Measurements from ENCODE around the gene NAV2.
"Not testable (repeated sequence)": the region's sequence is repeated elsewhere in the genome, so short reads cannot be mapped to it uniquely, and the experiment has no call there.

The NAV2 gene

GRCh38 chr11:20122131-20122530, 409.5 kb downstream of the NAV2 start:
- TF ChIP-seq CTCF (IDR thresholded peaks at IDR 0.05; ENCODE audit: low read depth, low read length, missing control alignments) = no peak
- no peak for DNase-seq (ENCODE audit: low read depth)
- H3K4me3 ChIP-seq (ENCODE audit: low read depth, low read length) = no peak overlapping the region

- no peak for TF ChIP-seq CTCF (IDR thresholded peaks at IDR 0.05; ENCODE audit: low read depth, low read length, missing control alignments)
- no peak for DNase-seq (ENCODE audit: low read depth)
- H3K4me3 ChIP-seq (ENCODE audit: low read depth, low read length) = no peak overlapping the region
Observed at GRCh38 chr11:20125927-20126326, 413.3 kb downstream of the NAV2 start.

- TF ChIP-seq CTCF (IDR thresholded peaks at IDR 0.05; ENCODE audit: low read depth, low read length, missing control alignments) = no peak
- no peak for DNase-seq (ENCODE audit: low read depth)
- no peak overlapping the region for H3K4me3 ChIP-seq (ENCODE audit: low read depth, low read length)
Observed at GRCh38 chr11:20126724-20127123, 414.1 kb downstream of the NAV2 start.

- no peak overlapping the region for H3K4me3 ChIP-seq (ENCODE audit: low read depth, low read length)
- DNase-seq (ENCODE audit: low read depth) = no peak
Observed at GRCh38 chr11:20127671-20128527, 415.3 kb downstream of the NAV2 start.

GRCh38 chr11:20128528-20128825, 415.8 kb downstream of the NAV2 start:
- not testable (repeated sequence) for H3K4me3 ChIP-seq (ENCODE audit: low read depth, low read length)

More at GRCh38 chr11:20127671-20128527, 415.3 kb downstream of the NAV2 start:
- peak; percentile 79 for TF ChIP-seq CTCF (IDR thresholded peaks at IDR 0.05; ENCODE audit: low read depth, low read length, missing control alignments)

GRCh38 chr11:20129665-20130064, 417.0 kb downstream of the NAV2 start:
- no peak overlapping the region for H3K4me3 ChIP-seq (ENCODE audit: low read depth, low read length)
- TF ChIP-seq CTCF (IDR thresholded peaks at IDR 0.05; ENCODE audit: low read depth, low read length, missing control alignments) = no peak
- no peak for DNase-seq (ENCODE audit: low read depth)

More at GRCh38 chr11:20128528-20128825, 415.8 kb downstream of the NAV2 start:
- not testable (repeated sequence) for DNase-seq (ENCODE audit: low read depth)

GRCh38 chr11:20131788-20132666, 419.4 kb downstream of the NAV2 start:
- peak overlapping the region; percentile 13; the same call in 1 of the 2 replicates for H3K4me3 ChIP-seq (ENCODE audit: low read depth, low read length)
- no peak for DNase-seq (ENCODE audit: low read depth)
- peak; percentile 89 for TF ChIP-seq CTCF (IDR thresholded peaks at IDR 0.05; ENCODE audit: low read depth, low read length, missing control alignments)
